Measurements from ENCODE around the gene SLC9B2. TPM values are rescaled to one million over a fixed set of nuclear protein-coding genes. Genes with fewer than 3 reads are reported as not detected.
"Not testable (repeated sequence)": the region's sequence is repeated elsewhere in the genome, so short reads cannot be mapped to it uniquely, and the experiment has no call there.

SLC9B2 gene
- total RNA-seq, 2 donors from 2014 or later: 1.2 to 3.1 TPM

- intact Hi-C loops (cut with DNase I, micrococcal nuclease): no loop called here
- DNase-seq: no peak
- ATAC-seq: peak; percentile 88
These were observed 44.0 kb downstream of the SLC9B2 start for GRCh38 chr4:103032574-103032973.

GRCh38 chr4:103030791-103031190 is 45.8 kb downstream of the SLC9B2 start:
- DNase-seq (no peak), ATAC-seq (no peak)
- intact Hi-C loops (cut with DNase I, micrococcal nuclease): no loop called here

- DNase-seq (no peak), ATAC-seq (no peak)
- intact Hi-C loops (cut with DNase I, micrococcal nuclease): no loop called here
These were observed 47.3 kb downstream of the SLC9B2 start for GRCh38 chr4:103029300-103029699.

GRCh38 chr4:103026868-103027267 is 49.7 kb downstream of the SLC9B2 start:
- DNase-seq (no peak), ATAC-seq (no peak)
- intact Hi-C loops (cut with DNase I, micrococcal nuclease): no loop called here

GRCh38 chr4:103024996-103025395 is 51.6 kb downstream of the SLC9B2 start:
- ATAC-seq (no peak), DNase-seq (no peak)
- intact Hi-C loops (cut with DNase I, micrococcal nuclease): no loop called here

GRCh38 chr4:103021120-103021519 is 55.4 kb downstream of the SLC9B2 start:
- intact Hi-C loops (cut with DNase I, micrococcal nuclease): no loop called here
- DNase-seq (no peak), ATAC-seq (no peak)

- intact Hi-C loops (cut with DNase I, micrococcal nuclease): loop anchor here in 1 of 2 donors (10.0 kb wide), 1 partner anchor 395 kb away; no protein-coding TSS in a partner anchor
- DNase-seq (peak; percentile 97 to 98), ATAC-seq (peak; percentile 100)
These were observed 57.0 kb downstream of the SLC9B2 start, which contains the start of gene SLC9B1 for GRCh38 chr4:103019308-103020124. Gene SLC9B1, minus strand, starts transcription at chr4:103019705. Its CDS starts 27,994 bp downstream, at chr4:102991711.

- peak; percentile 27 to 36 for DNase-seq
- intact Hi-C loops (cut with DNase I, micrococcal nuclease): loop anchor here in 1 of 2 donors (10.0 kb wide), 1 partner anchor 394 kb away; no protein-coding TSS in a partner anchor
- peak; percentile 41 for ATAC-seq
These were observed 57.9 kb downstream of the SLC9B2 start for GRCh38 chr4:103018391-103019307.

GRCh38 chr4:103012551-103012950 is 64.0 kb downstream of the SLC9B2 start:
- intact Hi-C loops (cut with DNase I, micrococcal nuclease): loop anchor here (5.0 to 10.0 kb wide), 2 partner anchors 388 to 390 kb away; no protein-coding TSS in a partner anchor
- DNase-seq: no peak
- ATAC-seq: no peak

GRCh38 chr4:103012060-103012459 is 64.5 kb downstream of the SLC9B2 start:
- intact Hi-C loops (cut with DNase I, micrococcal nuclease): loop anchor here (5.0 to 10.0 kb wide), 2 partner anchors 387 to 390 kb away; no protein-coding TSS in a partner anchor
- ATAC-seq (peak; percentile 20), DNase-seq (no peak)

- intact Hi-C loops (cut with DNase I, micrococcal nuclease): loop anchor here (5.0 to 10.0 kb wide), 2 partner anchors 387 to 389 kb away; no protein-coding TSS in a partner anchor
- DNase-seq: peak; percentile 28 to 62
These were observed 65.1 kb downstream of the SLC9B2 start for GRCh38 chr4:103011378-103012025.

GRCh38 chr4:103010804-103011203 is 65.8 kb downstream of the SLC9B2 start:
- DNase-seq (no peak), ATAC-seq (peak; percentile 54)
- intact Hi-C loops (cut with DNase I, micrococcal nuclease): loop anchor here (5.0 to 10.0 kb wide), 2 partner anchors 386 to 389 kb away; no protein-coding TSS in a partner anchor

More at GRCh38 chr4:103011378-103012025, 65.1 kb downstream of the SLC9B2 start:
- ATAC-seq: peak; percentile 92

GRCh38 chr4:103008875-103009729 is 67.5 kb downstream of the SLC9B2 start:
- DNase-seq: no peak
- peak; percentile 72 for ATAC-seq
- intact Hi-C loops (cut with DNase I, micrococcal nuclease): loop anchor here in 1 of 2 donors (5.0 kb wide), 1 partner anchor 577 kb away; no protein-coding TSS in a partner anchor

GRCh38 chr4:103002551-103002950 is 74.0 kb downstream of the SLC9B2 start:
- intact Hi-C loops (cut with DNase I, micrococcal nuclease): no loop called here

GRCh38 chr4:102994803-102995202 is 81.8 kb downstream of the SLC9B2 start:
- ATAC-seq (no peak), DNase-seq (no peak)
- intact Hi-C loops (cut with DNase I, micrococcal nuclease): no loop called here

More at GRCh38 chr4:103002551-103002950, 74.0 kb downstream of the SLC9B2 start:
- DNase-seq (no peak), ATAC-seq (no peak)

GRCh38 chr4:102993985-102994384 is 82.6 kb downstream of the SLC9B2 start:
- DNase-seq; ATAC-seq; intact Hi-C loops (cut with DNase I, micrococcal nuclease): not testable (repeated sequence)

GRCh38 chr4:102988429-102989020 is 88.0 kb downstream of the SLC9B2 start:
- intact Hi-C loops (cut with DNase I, micrococcal nuclease): no loop called here
- no peak for DNase-seq
- no peak for ATAC-seq

Measured in left colon (tissue), 2 donors.